GM10266 (cell line): Measurements from ENCODE around the gene ZDHHC14.

Experiments
- DNase-seq: peaks from one replicate; pipeline ENCODE4 v3.0.0; 2012; ENCODE audit errors: extremely low spot score
- TF ChIP-seq, protein P1 (sequence below): IDR thresholded peaks from 2 replicates; pipeline ENCODE4 v1.5.1; 2012; ENCODE audit warnings: mild to moderate bottlenecking, low read depth; ENCODE audit not compliant: control insufficient read depth, insufficient read depth; ENCODE audit errors: missing control alignments

Gene ZDHHC14

GRCh38 chr6:157503018-157503747 is 122.2 kb downstream of the ZDHHC14 start:
- DNase-seq, result no peak
- TF ChIP-seq, protein P1, sequence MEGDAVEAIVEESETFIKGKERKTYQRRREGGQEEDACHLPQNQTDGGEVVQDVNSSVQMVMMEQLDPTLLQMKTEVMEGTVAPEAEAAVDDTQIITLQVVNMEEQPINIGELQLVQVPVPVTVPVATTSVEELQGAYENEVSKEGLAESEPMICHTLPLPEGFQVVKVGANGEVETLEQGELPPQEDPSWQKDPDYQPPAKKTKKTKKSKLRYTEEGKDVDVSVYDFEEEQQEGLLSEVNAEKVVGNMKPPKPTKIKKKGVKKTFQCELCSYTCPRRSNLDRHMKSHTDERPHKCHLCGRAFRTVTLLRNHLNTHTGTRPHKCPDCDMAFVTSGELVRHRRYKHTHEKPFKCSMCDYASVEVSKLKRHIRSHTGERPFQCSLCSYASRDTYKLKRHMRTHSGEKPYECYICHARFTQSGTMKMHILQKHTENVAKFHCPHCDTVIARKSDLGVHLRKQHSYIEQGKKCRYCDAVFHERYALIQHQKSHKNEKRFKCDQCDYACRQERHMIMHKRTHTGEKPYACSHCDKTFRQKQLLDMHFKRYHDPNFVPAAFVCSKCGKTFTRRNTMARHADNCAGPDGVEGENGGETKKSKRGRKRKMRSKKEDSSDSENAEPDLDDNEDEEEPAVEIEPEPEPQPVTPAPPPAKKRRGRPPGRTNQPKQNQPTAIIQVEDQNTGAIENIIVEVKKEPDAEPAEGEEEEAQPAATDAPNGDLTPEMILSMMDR, result no peak

DNA sequence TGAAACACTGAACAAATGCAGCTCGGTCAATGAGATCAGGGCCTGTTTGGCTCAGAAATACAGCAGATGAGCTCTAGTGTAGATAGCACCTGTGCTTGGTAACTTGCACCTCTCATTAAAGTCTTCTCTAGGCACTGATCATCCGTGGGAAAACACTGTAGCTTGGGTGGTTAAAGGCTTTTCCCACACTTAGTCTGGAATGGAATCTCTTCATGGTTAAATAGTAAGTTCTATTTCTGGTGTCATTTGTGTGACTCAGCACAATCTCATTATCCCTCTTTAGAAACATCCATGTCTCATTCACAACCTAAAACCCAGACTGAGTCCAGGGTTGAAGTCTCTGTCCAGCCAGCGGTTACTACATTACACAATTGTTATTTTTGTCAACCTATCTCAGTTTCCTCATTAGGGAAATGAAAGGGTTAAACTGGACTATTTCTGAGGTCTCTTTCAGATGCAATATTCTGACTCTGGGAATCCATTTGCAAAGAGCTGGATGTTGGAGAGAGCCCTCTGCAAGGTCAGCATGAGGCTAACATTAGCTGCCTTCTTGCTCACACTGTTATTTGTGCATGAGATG is 125.0 kb downstream of the ZDHHC14 start:
- TF ChIP-seq, protein P1, result no peak
- no peak for DNase-seq

DNA sequence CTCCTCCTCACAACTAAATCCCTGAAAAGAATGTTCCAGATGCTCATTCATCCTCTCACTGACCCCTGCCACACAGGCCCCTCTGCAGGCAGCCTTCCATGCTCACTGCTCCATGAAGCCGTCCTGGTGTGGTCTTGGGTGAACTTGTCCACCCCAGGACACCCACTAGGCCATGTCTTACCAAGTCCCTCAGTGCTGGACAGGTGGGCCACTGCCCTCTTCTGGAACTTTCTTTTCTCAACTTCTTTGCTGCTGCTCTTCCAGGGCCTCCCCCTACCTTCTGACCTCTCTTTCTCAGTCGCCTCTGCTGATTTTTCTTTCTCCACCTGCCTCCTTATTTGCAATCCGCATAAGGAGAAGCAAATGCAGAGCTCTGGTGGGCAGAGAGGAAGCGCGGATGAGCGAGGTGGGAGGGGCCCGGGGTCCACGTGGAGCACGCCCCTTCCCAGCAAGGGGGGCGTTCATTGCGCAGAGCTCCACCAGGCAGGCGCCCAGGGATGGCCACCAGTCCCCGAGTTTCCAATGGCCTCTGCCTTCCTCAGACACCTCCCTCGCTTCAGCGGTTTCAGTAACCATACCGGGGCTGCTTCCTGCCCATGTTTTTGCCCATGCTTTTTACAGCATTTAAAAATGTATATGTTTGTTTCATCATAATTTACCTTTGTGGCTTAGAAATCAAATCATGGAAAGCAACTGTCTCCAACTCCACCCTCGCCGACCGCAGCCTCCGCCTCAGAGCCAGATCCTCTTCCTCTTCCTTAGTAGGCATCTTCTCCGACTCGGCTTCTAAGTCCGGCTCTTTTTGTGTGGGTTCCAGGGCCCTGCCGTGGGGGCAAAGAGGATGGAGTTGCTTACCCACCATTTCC is 129.6 kb downstream of the ZDHHC14 start:
- no peak for DNase-seq

GRCh38 chr6:157511682-157512381 is 130.8 kb downstream of the ZDHHC14 start:
- no peak for DNase-seq
- TF ChIP-seq, protein P1, result no peak

More for the DNA sequence above, 129.6 kb downstream of the ZDHHC14 start:
- TF ChIP-seq, protein P1, result peak; percentile 22

DNA sequence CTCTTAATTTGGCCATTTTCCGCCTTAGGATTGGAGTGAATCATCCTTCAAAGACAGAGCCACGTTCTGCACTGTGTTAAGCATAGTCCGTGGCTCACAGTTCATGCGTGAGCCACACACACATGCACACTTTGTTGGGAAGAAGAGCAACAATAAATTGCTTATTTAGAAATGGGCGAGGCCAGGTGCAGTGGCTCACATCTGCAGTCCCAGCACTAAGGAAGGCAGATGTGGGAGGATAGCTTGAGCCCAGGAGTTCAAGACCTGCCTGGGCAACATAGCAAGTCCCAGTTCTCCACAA is 131.3 kb downstream of the ZDHHC14 start:
- no peak for DNase-seq
- TF ChIP-seq, protein P1, result no peak

- TF ChIP-seq, protein P1, result no peak
- DNase-seq, result no peak
These were observed 132.1 kb downstream of the ZDHHC14 start for GRCh38 chr6:157513004-157513603.
